GM12892 (cell line): Measurements from ENCODE around the gene OR2D3.

Experiments
- POLR2A ChIP-seq: IDR thresholded peaks from 2 replicates; pipeline ENCODE4 v1.6.1; 2011; ENCODE audit warnings: low read depth, low read length, control low read depth
- POLR2AphosphoS5 ChIP-seq: IDR thresholded peaks from 2 replicates; pipeline ENCODE4 v1.6.1; 2011; ENCODE audit warnings: low read depth, low read length, control low read depth
- TAF1 ChIP-seq: IDR thresholded peaks from 2 replicates; pipeline ENCODE4 v1.6.1; 2011; ENCODE audit warnings: low read depth, mild to moderate bottlenecking, control low read depth, low read length, borderline replicate concordance

DNA sequence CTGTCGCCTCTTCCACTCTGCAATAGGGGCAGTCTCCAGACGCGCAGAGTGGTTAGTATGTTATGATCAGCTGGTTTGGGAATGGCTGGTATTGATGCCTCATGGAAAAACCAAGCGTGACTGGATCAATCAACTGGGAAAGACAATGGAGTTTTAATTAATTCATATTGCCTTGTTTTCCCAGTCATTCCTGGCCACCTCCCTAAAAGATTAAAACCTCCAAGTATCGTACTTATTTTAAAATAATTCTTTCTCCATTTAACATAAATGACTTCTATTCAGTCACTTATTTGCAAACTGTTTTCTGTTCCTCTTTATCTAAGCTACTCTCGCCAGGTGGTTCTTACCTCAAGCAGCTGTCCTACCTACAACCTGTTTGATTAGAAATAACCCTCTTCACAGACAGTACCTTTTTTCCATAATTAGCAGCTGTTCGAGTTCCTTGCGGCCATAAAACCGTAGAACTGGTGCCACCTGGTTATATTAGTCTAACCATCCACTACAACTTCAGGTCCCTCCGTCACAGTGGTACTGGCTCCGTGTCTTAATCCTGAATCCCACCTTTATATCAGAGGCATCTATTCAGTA is 6.3 kb downstream of the OR2D3 start:
- 0 out of 2 replicates have a peak, but pooled peaks have one; percentile 10 for TF ChIP-seq POLR2A
- TF ChIP-seq TAF1: no peak
- no peak for TF ChIP-seq POLR2AphosphoS5
